Camera-type eye (tissue), 1 donor: ENCODE results near the gene TTC16. TPM values are rescaled to one million over a fixed set of nuclear protein-coding genes. Genes with fewer than 3 reads are reported as not detected.

Experiments
- total RNA-seq: library from RNA; depleted of rRNA; stranded (reverse); fragments of >200 nt; gene quantifications from one replicate; pipeline ENCODE4 v1.2.3, GENCODE V29; 2014

Gene TTC16, protein sequence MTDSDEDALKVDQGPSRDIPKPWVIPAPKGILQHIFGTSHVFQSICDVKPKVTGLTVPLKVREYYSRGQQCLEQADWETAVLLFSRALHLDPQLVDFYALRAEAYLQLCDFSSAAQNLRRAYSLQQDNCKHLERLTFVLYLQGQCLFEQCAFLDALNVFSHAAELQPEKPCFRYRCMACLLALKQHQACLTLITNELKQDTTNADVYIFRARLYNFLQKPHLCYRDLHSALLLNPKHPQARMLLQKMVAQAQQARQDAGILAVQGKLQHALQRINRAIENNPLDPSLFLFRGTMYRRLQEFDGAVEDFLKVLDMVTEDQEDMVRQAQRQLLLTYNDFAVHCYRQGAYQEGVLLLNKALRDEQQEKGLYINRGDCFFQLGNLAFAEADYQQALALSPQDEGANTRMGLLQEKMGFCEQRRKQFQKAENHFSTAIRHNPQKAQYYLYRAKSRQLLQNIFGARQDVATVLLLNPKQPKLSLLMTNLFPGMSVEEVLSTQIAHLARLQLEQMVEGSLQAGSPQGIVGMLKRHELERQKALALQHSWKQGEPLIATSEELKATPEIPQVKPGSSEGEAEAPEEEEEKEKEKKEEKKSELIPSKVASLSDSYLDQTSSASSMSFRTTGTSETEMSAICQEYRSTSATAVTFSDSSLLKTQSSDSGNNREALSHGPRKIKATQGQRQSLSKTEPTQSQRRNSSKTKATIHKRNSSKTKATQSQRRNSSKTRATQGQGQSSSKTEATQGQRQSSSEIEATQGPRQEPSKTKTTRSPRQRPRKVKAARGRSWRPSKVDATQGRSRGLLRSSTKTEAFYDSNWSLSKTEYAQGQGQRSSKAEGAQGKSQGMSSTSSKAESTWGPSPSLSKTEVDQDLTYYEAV
- total RNA-seq, result not detected

DNA sequence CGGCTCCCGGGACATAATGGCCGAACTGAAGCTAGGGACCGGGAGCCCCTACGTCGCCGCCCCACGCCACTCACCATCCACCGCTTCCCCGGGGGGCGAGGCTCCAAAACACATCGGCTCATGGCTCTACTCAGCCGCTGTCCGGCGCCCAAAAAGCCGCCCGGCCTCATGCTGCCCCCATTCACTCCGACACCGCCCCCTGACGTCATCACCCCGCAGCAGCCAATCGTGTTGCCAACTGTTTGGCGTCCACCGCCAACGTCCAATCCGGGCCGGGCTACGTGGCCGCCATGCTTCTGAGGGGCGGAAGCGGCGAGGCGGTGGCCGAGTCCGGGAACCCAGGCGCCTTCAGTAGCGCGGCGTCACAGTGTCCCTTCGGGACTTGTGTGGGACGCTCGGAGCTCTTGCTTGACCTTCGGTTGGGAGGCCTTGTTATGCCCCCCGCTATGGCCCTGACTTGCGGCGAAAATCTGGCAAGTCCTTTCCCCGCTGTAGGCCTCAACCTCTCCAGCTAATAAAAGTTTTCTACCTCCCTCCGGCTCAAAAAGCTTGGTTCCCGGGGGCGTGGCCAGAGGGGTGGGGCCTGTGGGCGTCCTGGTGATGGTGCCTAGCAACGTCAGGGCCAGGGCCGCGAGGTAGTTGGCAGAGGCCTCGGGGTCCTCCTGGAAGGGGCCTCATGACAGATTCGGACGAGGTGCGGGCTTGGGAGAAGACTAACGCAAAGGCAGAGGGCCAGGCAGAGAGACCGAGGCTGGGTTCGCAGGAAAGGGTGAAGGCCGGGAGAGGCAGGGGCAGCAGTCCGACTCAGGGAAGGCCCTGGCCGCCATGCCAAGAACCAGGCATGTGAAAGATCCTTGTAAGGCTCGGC lies at the start of gene TTC16, which contains the start of gene PTRH1:
Gene TTC16 (plus strand): TSS at position 610 of the 868 bp plus-strand sequence. CDS start 67 bp downstream, at position 677.
Gene PTRH1 (minus strand): TSS at position 194 of the 868 bp plus-strand sequence. CDS start 24 bp downstream, at position 170.

DNA sequence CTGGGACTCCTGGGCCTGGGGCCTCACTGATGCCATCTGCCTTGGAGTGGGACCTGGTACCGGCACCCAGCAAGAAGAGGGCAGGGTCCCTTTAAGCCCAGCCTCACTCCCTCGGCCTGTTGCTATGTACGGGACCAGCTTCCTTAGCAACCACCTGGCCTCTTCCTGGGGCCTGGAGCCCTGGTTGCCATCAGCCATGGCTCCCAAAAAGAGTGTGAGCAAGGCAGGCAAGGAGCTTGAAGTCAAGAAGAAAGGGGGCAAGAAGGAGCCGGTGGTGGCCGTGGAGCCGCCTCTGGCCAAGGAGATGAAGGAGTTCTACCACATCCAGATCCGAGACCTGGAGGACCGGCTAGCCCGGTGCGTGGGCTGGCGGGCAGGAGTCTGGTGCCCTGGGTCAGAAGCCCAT lies 9.0 kb upstream of the TTC16 start, which contains the start of gene CFAP157:
Gene CFAP157 (plus strand): TSS at position 153 of the 406 bp plus-strand sequence. CDS start 44 bp downstream, at position 197.

DNA sequence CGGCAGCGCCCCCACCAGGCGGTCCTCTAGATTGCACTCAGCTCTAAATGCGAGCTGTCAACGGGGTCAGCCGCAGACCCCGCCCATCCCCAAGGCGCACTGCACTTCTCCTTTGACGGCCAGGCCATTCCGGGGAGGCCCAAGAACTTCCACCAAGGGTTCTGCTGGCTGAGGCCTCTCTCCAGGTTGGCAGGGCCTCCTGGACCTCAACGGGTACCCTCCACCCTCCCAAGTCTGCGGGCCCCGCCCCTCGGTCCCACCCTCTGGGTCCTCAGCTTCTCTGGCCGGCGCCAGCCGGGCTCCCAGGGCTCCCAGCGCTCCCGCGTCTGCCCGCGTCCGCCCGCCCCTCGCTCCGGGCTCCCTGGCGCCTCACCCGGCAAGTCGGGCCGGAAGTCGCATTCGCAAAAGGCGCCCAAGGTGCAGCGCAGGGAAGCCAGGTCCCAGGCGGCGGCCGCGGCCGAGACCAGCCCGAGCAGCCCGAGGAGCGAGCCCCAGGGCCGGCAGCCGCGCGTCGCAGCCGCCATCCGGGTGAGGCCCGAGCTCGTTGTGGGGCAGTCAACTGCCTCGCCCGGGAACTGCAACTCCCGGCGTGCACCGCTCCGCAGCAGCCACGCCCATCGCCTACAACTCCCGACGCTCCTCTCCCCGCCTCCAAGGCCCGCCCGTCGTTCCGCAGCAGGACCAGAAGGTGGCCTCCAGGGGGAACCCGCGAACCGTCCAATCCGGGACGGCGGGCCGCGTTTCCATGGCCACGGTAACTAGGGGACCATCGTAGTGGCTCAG lies 19.1 kb downstream of the TTC16 start, which contains the start of gene TOR2A:
Gene TOR2A (minus strand): TSS at position 548 of the 783 bp plus-strand sequence. CDS start 24 bp downstream, at position 524.

DNA sequence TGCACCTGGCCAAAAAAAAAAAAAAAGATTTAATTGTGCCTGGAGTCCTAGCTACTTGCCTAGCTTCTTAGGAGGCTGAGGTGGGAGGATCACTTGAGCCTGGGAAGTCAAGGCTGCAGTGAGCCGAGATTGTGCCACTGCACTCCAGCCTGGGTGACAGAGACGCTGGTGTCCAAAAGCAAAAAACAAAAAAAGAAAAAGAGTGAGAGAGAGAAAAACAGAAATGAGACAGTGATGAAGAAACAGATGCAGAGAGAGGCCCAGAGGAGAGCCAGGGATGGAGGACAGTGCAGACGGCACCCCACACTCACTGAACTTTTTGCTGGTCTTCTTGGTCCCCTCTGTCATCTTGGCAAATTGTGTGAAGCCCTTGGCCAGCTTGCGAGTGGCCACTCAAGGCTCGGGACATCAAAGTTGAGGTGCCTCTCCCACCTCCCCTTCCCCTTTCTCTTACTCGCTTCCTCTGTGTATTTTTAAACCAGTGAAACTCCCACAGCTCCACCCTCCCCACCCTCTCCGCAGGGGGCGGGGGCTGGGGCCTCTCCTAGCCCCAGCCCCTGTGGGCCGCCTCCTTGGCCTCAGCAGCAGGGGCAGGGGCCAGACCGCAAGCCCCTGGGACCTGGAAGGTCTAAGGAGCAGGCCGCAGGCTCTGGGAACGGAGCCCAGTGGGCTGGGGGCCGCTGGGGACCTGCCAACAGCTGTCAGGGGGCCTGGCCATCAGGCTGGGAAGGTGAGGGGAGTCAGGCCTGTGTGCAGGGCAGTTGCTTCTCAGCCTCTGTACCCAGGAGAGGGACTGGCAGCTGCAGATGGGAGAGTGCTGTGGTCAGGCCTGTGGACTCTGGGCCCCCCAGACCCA lies 62.6 kb downstream of the TTC16 start, which contains the start of gene SH2D3C:
Gene SH2D3C (minus strand): TSS at position 387 of the 856 bp plus-strand sequence. CDS start 39 bp downstream, at position 348.

Other genes starting within 250 kb of the TTC16 start
- gene STXBP1, start 103.8 kb upstream of the TTC16 start, total RNA-seq, result 237 TPM
- gene CFAP157, start 9.1 kb upstream of the TTC16 start, total RNA-seq, result not detected
- 13.5 TPM for gene PTRH1, start 416 bp upstream of the TTC16 start, total RNA-seq
- gene TOR2A, start 19.2 kb downstream of the TTC16 start, total RNA-seq, result 11.1 TPM
- 10.7 TPM for gene SH2D3C, start 62.6 kb downstream of the TTC16 start, total RNA-seq
- gene CDK9, start 70.0 kb downstream of the TTC16 start, total RNA-seq, result 60.2 TPM
- 45.4 TPM for gene FPGS, start 86.8 kb downstream of the TTC16 start, total RNA-seq
- 21.5 TPM for gene ENG, start 138.6 kb downstream of the TTC16 start, total RNA-seq
- gene AK1, start 161.6 kb downstream of the TTC16 start, total RNA-seq, result 38.4 TPM
- 22.2 TPM for gene ST6GALNAC6, start 183.5 kb downstream of the TTC16 start, total RNA-seq
- gene ST6GALNAC4, start 201.0 kb downstream of the TTC16 start, total RNA-seq, result 12.4 TPM
- 3.2 TPM for gene PIP5KL1, start 214.7 kb downstream of the TTC16 start, total RNA-seq
- gene DPM2, start 221.8 kb downstream of the TTC16 start, total RNA-seq, result 13.2 TPM